SK-N-SH treated with all-trans-retinoic acid at 6 μM for 48 hours (cell line): ENCODE results near the gene SRP54.

Experiments used
- ATAC-seq: fragments of 200-7000 bp; cut with Tn5 transposase; 3 replicates; pipeline ENCODE4 v1.9.1; 2020; ENCODE audit warnings: mild to moderate bottlenecking, moderate library complexity
- ARNTL ChIP-seq: fragments of 450-650 bp; formaldehyde crosslinking; IDR thresholded peaks from 2 replicates; pipeline ENCODE4 v1.5.0; 2020; ENCODE audit warnings: low read depth, mild to moderate bottlenecking, moderate library complexity, borderline replicate concordance
- BACH2 ChIP-seq: fragments of 250-450 bp; sonication (Bioruptor Pico); IDR thresholded peaks from 2 replicates; pipeline ENCODE4 v1.9.0; 2021; ENCODE audit warnings: mild to moderate bottlenecking, borderline replicate concordance
- CSDC2 ChIP-seq: fragments of 250-450 bp; sonication (Bioruptor Pico); IDR thresholded peaks from 2 replicates; pipeline ENCODE4 v1.5.0; 2020; ENCODE audit warnings: mild to moderate bottlenecking, moderate library complexity
- ESRRG ChIP-seq: fragments of 250-450 bp; sonication (Bioruptor Pico); IDR thresholded peaks from 2 replicates; pipeline ENCODE4 v1.6.1; 2021; ENCODE audit warnings: mild to moderate bottlenecking
- GLIS3 ChIP-seq: fragments of 250-450 bp; sonication (Bioruptor Pico); IDR thresholded peaks from 2 replicates; pipeline ENCODE4 v1.5.0; 2020; ENCODE audit warnings: mild to moderate bottlenecking, moderate library complexity
- ISL1 ChIP-seq: fragments of 250-450 bp; sonication (Bioruptor Pico); IDR thresholded peaks from 2 replicates; pipeline ENCODE4 v2.1.2; 2022; ENCODE audit warnings: mild to moderate bottlenecking, moderate library complexity
- OSR1 ChIP-seq: fragments of 250-450 bp; sonication (Bioruptor Pico); IDR thresholded peaks from 2 replicates; pipeline ENCODE4 v1.8.0; 2022; ENCODE audit warnings: moderate library complexity, mild to moderate bottlenecking, inconsistent platforms
- RARB ChIP-seq: fragments of 250-450 bp; sonication (Bioruptor Pico); IDR thresholded peaks from 2 replicates; pipeline ENCODE4 v1.8.0; 2021; ENCODE audit warnings: mild to moderate bottlenecking, moderate library complexity
- SNAI2 ChIP-seq: fragments of 250-450 bp; sonication (Bioruptor Pico); IDR thresholded peaks from 2 replicates; pipeline ENCODE4 v1.5.0; 2020; ENCODE audit warnings: mild to moderate bottlenecking, moderate library complexity
- TCF4 ChIP-seq: fragments of 250-450 bp; sonication (Bioruptor Pico); IDR thresholded peaks from 2 replicates; pipeline ENCODE4 v1.8.0; 2021; ENCODE audit warnings: mild to moderate bottlenecking, moderate library complexity, borderline replicate concordance
- TOX ChIP-seq: fragments of 250-450 bp; sonication (Bioruptor Pico); IDR thresholded peaks from 2 replicates; pipeline ENCODE4 v1.8.0; 2021; ENCODE audit warnings: mild to moderate bottlenecking, moderate library complexity, borderline replicate concordance
- ZC3H10 ChIP-seq: fragments of 250-450 bp; sonication (Bioruptor Pico); IDR thresholded peaks from 2 replicates; pipeline ENCODE4 v1.5.1; 2021; ENCODE audit warnings: mild to moderate bottlenecking, moderate library complexity
- ZFP3 ChIP-seq: fragments of 250-450 bp; sonication (Bioruptor Pico); IDR thresholded peaks from 2 replicates; pipeline ENCODE4 v1.5.0; 2020; ENCODE audit warnings: mild to moderate bottlenecking, moderate library complexity
- ZFP30 ChIP-seq: fragments of 450-650 bp; formaldehyde crosslinking; IDR thresholded peaks from 2 replicates; pipeline ENCODE4 v1.5.0; 2022; ENCODE audit warnings: mild to moderate bottlenecking, moderate library complexity
- ZNF565 ChIP-seq: fragments of 450-650 bp; formaldehyde crosslinking; conservative IDR thresholded peaks from 2 replicates; pipeline ENCODE4 v1.5.0; 2020; ENCODE audit warnings: low read depth, mild to moderate bottlenecking, moderate library complexity
- ZNF70 ChIP-seq: fragments of 450-650 bp; formaldehyde crosslinking; IDR thresholded peaks from 2 replicates; pipeline ENCODE4 v1.5.0; 2020; ENCODE audit warnings: mild to moderate bottlenecking, moderate library complexity
- ZNF8 ChIP-seq: fragments of 450-650 bp; formaldehyde crosslinking; IDR thresholded peaks from 2 replicates; pipeline ENCODE4 v1.5.0; 2020; ENCODE audit warnings: mild to moderate bottlenecking, moderate library complexity
- TF ChIP-seq, protein P1 (sequence below): fragments of 250-450 bp; sonication (Bioruptor Pico); IDR thresholded peaks from 2 replicates; pipeline ENCODE4 v1.8.0; 2021; ENCODE audit warnings: low read depth, mild to moderate bottlenecking, moderate library complexity, borderline replicate concordance
- TF ChIP-seq, protein P2 (sequence below): fragments of 250-450 bp; sonication (Bioruptor Pico); IDR thresholded peaks from 2 replicates; pipeline ENCODE4 v1.5.1; 2021; ENCODE audit warnings: mild to moderate bottlenecking, moderate library complexity
- TF ChIP-seq, protein P3 (sequence below): fragments of 250-450 bp; sonication (Bioruptor Pico); IDR thresholded peaks from 2 replicates; pipeline ENCODE4 v1.5.0; 2020; ENCODE audit warnings: mild to moderate bottlenecking, moderate library complexity

Gene SRP54

DNA sequence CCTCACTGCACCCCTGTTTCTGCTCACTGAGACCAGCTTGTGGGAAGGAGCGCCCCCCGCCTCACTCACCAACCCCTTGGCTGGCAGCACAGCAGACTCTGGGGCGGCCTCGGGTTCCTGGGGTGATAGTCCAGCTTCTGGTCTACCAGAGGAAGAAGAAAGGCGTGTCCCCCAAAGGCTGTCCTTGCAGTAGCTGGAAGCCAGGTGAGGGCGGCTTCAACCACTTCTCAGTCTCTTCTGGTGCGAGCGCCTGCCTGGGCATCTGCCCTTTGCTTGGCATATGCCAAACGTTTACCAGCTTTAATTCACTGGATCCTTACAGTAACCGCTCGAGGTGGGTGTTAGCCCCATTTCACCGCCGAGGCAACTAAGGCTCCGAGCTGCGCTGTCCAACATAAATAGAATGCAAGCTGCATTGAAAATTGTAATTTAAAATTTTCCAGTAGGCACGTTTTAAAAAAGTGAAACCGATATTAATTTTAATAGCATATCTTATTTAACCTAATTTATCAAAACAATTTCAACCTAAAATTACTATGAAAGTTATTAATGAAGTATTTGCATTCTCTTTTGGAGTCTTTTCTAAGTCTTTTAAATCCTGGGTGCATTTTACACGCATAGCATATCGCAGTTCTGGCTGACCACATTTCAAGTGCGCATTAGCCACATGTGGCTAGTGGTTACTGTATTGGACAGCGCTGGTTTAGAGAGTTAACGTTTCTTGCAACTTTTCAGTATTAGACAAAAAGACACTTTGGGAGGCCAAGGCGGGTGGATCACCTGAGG, 64.2 kb downstream of the SRP54 start:
- ATAC-seq, result peak; percentile 57
- TF ChIP-seq ARNTL (CRISPR knock-in tag) (no peak), ZNF8 (no peak), ZFP3 (CRISPR knock-in tag) (no peak), ZNF565 (CRISPR knock-in tag) (no peak), SNAI2 (CRISPR knock-in tag) (no peak), OSR1 (CRISPR knock-in tag) (no peak), BACH2 (CRISPR knock-in tag) (no peak), GLIS3 (CRISPR knock-in tag) (no peak), CSDC2 (CRISPR knock-in tag) (no peak), ZC3H10 (CRISPR knock-in tag) (no peak), TCF4 (CRISPR knock-in tag) (no peak), ESRRG (CRISPR knock-in tag) (no peak), ZNF70 (no peak)
- TF ChIP-seq, protein P1, sequence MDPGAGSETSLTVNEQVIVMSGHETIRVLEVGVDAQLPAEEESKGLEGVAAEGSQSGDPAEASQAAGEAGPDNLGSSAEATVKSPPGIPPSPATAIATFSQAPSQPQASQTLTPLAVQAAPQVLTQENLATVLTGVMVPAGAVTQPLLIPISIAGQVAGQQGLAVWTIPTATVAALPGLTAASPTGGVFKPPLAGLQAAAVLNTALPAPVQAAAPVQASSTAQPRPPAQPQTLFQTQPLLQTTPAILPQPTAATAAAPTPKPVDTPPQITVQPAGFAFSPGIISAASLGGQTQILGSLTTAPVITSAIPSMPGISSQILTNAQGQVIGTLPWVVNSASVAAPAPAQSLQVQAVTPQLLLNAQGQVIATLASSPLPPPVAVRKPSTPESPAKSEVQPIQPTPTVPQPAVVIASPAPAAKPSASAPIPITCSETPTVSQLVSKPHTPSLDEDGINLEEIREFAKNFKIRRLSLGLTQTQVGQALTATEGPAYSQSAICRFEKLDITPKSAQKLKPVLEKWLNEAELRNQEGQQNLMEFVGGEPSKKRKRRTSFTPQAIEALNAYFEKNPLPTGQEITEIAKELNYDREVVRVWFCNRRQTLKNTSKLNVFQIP (CRISPR knock-in tag), result no peak
- TF ChIP-seq, protein P2, sequence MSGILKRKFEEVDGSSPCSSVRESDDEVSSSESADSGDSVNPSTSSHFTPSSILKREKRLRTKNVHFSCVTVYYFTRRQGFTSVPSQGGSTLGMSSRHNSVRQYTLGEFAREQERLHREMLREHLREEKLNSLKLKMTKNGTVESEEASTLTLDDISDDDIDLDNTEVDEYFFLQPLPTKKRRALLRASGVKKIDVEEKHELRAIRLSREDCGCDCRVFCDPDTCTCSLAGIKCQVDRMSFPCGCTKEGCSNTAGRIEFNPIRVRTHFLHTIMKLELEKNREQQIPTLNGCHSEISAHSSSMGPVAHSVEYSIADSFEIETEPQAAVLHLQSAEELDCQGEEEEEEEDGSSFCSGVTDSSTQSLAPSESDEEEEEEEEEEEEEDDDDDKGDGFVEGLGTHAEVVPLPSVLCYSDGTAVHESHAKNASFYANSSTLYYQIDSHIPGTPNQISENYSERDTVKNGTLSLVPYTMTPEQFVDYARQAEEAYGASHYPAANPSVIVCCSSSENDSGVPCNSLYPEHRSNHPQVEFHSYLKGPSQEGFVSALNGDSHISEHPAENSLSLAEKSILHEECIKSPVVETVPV (CRISPR knock-in tag), result no peak

DNA sequence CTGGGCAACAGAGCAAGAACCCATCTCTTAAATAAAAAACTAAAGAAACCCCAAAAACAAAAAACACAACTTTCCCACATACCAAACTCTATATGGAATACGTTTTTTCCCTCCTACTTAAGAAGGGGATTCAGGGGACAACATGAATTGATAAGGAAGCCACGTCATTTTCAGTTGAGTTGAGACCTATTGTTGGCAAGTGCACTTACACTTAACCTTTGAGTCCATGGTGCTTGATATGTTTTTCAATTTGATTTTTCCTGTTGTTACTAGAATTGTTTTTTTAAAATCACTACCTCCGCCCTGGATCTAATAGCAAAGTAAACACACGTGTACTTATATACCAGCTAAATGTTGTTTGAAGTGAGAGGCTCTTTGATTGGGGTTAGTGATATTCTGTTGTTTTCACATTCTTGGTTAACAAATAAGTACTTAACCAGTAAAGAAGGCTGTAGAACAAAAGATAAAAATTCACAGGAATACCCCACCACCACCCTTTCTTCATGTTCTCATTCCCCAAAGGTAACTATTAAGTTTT, 65.3 kb downstream of the SRP54 start:
- no peak for TF ChIP-seq TOX (CRISPR knock-in tag)
- no peak for TF ChIP-seq ISL1 (CRISPR knock-in tag)
- no peak for TF ChIP-seq CSDC2 (CRISPR knock-in tag)
- no peak for TF ChIP-seq TCF4 (CRISPR knock-in tag)
- TF ChIP-seq ZNF8, result no peak
- no peak for TF ChIP-seq ZNF70
- TF ChIP-seq ZFP30 (CRISPR knock-in tag), result no peak
- TF ChIP-seq ARNTL (CRISPR knock-in tag), result no peak
- no peak for ATAC-seq

DNA sequence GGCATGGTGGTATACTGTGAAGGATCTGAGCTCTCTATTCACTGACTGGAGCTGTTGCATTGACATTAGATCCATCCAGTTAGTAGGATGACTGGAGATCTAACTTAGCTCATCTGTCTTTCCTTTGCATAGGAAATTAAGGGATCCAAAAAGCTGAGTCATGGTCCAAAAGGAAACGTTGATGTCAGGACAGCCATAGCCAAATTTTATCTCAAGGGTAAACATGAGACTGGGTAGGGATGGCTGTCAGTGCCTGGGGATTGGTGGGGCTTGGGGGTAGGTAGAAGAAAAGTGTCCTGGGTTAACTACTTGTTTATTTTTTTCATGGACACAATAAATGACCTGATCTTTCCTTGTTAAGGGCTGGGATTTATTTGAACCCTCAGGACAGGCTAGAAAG, 67.9 kb downstream of the SRP54 start:
- TF ChIP-seq CSDC2 (CRISPR knock-in tag), result no peak
- TF ChIP-seq, protein P1 (CRISPR knock-in tag), result no peak
- TF ChIP-seq GLIS3 (CRISPR knock-in tag), result no peak
- TF ChIP-seq ARNTL (CRISPR knock-in tag), result no peak
- TF ChIP-seq, protein P3, sequence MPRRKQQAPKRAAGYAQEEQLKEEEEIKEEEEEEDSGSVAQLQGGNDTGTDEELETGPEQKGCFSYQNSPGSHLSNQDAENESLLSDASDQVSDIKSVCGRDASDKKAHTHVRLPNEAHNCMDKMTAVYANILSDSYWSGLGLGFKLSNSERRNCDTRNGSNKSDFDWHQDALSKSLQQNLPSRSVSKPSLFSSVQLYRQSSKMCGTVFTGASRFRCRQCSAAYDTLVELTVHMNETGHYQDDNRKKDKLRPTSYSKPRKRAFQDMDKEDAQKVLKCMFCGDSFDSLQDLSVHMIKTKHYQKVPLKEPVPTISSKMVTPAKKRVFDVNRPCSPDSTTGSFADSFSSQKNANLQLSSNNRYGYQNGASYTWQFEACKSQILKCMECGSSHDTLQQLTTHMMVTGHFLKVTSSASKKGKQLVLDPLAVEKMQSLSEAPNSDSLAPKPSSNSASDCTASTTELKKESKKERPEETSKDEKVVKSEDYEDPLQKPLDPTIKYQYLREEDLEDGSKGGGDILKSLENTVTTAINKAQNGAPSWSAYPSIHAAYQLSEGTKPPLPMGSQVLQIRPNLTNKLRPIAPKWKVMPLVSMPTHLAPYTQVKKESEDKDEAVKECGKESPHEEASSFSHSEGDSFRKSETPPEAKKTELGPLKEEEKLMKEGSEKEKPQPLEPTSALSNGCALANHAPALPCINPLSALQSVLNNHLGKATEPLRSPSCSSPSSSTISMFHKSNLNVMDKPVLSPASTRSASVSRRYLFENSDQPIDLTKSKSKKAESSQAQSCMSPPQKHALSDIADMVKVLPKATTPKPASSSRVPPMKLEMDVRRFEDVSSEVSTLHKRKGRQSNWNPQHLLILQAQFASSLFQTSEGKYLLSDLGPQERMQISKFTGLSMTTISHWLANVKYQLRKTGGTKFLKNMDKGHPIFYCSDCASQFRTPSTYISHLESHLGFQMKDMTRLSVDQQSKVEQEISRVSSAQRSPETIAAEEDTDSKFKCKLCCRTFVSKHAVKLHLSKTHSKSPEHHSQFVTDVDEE (CRISPR knock-in tag), result no peak
- no peak for TF ChIP-seq ZNF70
- no peak for TF ChIP-seq ISL1 (CRISPR knock-in tag)
- TF ChIP-seq SNAI2 (CRISPR knock-in tag), result no peak
- no peak for TF ChIP-seq ZFP3 (CRISPR knock-in tag)
- no peak for TF ChIP-seq RARB (CRISPR knock-in tag)
- TF ChIP-seq TOX (CRISPR knock-in tag), result no peak
- no peak for TF ChIP-seq ZFP30 (CRISPR knock-in tag)
- no peak for TF ChIP-seq ZC3H10 (CRISPR knock-in tag)
- ATAC-seq, result no peak
